ENCODE measurements around the gene BCL7C.

BCL7C gene

DNA sequence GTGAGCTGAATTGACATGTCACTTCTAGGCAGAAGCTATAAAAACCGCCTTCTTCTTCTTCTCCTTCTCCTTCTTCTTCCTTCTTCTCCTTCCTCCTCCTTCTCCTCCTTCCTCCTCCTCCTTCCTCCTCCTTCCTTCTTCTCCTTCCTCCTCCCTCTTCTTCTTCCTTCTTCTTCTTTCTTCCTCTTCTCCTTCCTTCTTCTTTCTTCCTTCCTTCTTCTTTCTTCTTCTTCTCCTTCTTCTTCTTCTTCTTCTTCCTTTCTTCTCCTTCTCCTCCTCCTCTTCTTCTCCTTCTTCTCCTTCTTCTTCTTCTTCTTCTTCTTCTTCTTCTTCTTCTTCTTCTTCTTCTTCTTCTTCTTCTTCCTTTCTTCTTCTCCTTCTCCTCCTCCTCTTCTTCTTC, 24.7 kb upstream of the BCL7C start:
- Histone ChIP-seq H4K20me1 (ENCODE audit: insufficient read depth, low read length) (no peaks in the 10 kb centered on the region), H3K4me2 (ENCODE audit: low read depth, low read length) (no peak overlapping the region), H3F3A (ENCODE audit: insufficient read depth, low read length) (peaks cover 3% of the 10 kb centered on the region; the same call in 1 of the 2 replicates), H3K9me2 (replicated peaks; ENCODE audit: insufficient read depth, low read length) (no peaks in the 10 kb centered on the region), H2AFZ (ENCODE audit: low read length) (no peak overlapping the region), H3K9ac (ENCODE audit: low read length) (no peak overlapping the region), H3K27me3 (replicated peaks; ENCODE audit: insufficient read depth, low read length) (no peaks in the 10 kb centered on the region), H3K79me2 (ENCODE audit: low read length) (peaks cover 3% of the 10 kb centered on the region; the same call in 1 of the 2 replicates), H3K36me3 (replicated peaks; ENCODE audit: insufficient read depth, low read length) (no peaks in the 10 kb centered on the region), H3K4me3 (ENCODE audit: low read length) (no peak overlapping the region), H3K9me3 (replicated peaks; ENCODE audit: insufficient read depth, low read length) (no peaks in the 10 kb centered on the region), H3K27ac (ENCODE audit: low read length) (no peak overlapping the region), H3K4me1 (ENCODE audit: low read length) (0 out of 2 replicates have a peak, but pooled peaks cover 6% of the 10 kb centered on the region)
- TF ChIP-seq CTCF (IDR thresholded peaks at IDR 0.05; ENCODE audit: low read length) = no peak
- TF ChIP-seq EZH2 (optimal IDR thresholded peaks at IDR 0.05; ENCODE audit: low read depth, low read length) = no peak
- TF ChIP-seq EZH2phosphoT487 (IDR thresholded peaks at IDR 0.05; ENCODE audit: low read length) = no peak
- DNase-seq = no peak

GRCh38 chr16:30914830-30915229, 21.0 kb upstream of the BCL7C start:
- H3K9ac ChIP-seq (ENCODE audit: low read length) = no peak overlapping the region

DNA sequence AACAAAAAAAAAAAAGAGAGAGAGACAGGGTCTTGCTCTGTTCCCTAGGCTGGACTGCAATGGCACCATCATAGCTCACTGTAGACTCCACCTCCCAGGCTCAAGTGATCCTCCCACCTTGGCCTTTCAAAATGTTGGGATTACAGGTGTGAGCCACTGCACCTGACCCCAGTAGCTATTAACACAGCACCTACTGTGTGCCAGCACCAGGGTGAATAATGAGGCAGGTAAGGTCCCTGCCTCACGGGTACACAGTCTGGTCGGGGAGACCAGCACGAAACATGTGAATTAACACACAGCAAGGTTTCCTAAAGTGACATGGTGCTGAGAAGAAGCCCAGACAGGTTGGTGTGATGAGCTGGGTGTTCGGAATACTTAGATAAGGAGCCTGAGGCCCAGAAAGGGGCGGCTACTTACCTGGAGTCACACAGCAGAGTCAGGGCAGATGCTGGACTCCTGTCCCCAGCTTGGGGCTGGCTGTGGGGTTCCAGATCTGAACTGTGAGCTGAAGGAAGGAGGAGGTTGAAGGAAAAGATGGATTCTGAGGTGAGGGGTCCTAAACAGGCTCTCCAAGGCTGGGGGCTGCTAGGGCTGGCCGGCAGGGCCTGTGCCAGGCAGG, 19.0 kb upstream of the BCL7C start:
- no peak overlapping the region for H3K9ac ChIP-seq (ENCODE audit: low read length)
- H3K79me2 ChIP-seq (ENCODE audit: low read length) = no peaks in the 10 kb centered on the region
- H3K27ac ChIP-seq (ENCODE audit: low read length) = no peak overlapping the region
- H3K36me3 ChIP-seq (replicated peaks; ENCODE audit: insufficient read depth, low read length) = no peaks in the 10 kb centered on the region
- H3K4me3 ChIP-seq (ENCODE audit: low read length) = no peak overlapping the region
- no peaks in the 10 kb centered on the region for H3F3A ChIP-seq (ENCODE audit: insufficient read depth, low read length)
- H3K4me2 ChIP-seq (ENCODE audit: low read depth, low read length) = no peak overlapping the region
- no peaks in the 10 kb centered on the region for H4K20me1 ChIP-seq (ENCODE audit: insufficient read depth, low read length)
- H3K9me3 ChIP-seq (replicated peaks; ENCODE audit: insufficient read depth, low read length) = no peaks in the 10 kb centered on the region
- no peak overlapping the region for H2AFZ ChIP-seq (ENCODE audit: low read length)
- no peak for TF ChIP-seq EZH2phosphoT487 (IDR thresholded peaks at IDR 0.05; ENCODE audit: low read length)
- TF ChIP-seq EZH2 (optimal IDR thresholded peaks at IDR 0.05; ENCODE audit: low read depth, low read length) = no peak
- TF ChIP-seq CTCF (IDR thresholded peaks at IDR 0.05; ENCODE audit: low read length) = no peak
- H3K27me3 ChIP-seq (replicated peaks; ENCODE audit: insufficient read depth, low read length) = no peaks in the 10 kb centered on the region
- no peaks in the 10 kb centered on the region for H3K9me2 ChIP-seq (replicated peaks; ENCODE audit: insufficient read depth, low read length)
- DNase-seq = no peak
- no peaks in the 10 kb centered on the region for H3K4me1 ChIP-seq (ENCODE audit: low read length)

More at GRCh38 chr16:30914830-30915229, 21.0 kb upstream of the BCL7C start:
- DNase-seq = no peak
- Histone ChIP-seq H3K36me3 (replicated peaks; ENCODE audit: insufficient read depth, low read length) (no peaks in the 10 kb centered on the region), H3K4me1 (ENCODE audit: low read length) (no peaks in the 10 kb centered on the region), H3K27ac (ENCODE audit: low read length) (no peak overlapping the region), H3K9me2 (replicated peaks; ENCODE audit: insufficient read depth, low read length) (no peaks in the 10 kb centered on the region), H3K79me2 (ENCODE audit: low read length) (no peaks in the 10 kb centered on the region), H3K4me3 (ENCODE audit: low read length) (no peak overlapping the region), H2AFZ (ENCODE audit: low read length) (no peak overlapping the region), H3K27me3 (replicated peaks; ENCODE audit: insufficient read depth, low read length) (no peaks in the 10 kb centered on the region), H4K20me1 (ENCODE audit: insufficient read depth, low read length) (no peaks in the 10 kb centered on the region), H3K4me2 (ENCODE audit: low read depth, low read length) (no peak overlapping the region), H3F3A (ENCODE audit: insufficient read depth, low read length) (no peaks in the 10 kb centered on the region), H3K9me3 (replicated peaks; ENCODE audit: insufficient read depth, low read length) (no peaks in the 10 kb centered on the region)
- no peak for TF ChIP-seq EZH2phosphoT487 (IDR thresholded peaks at IDR 0.05; ENCODE audit: low read length)

DNA sequence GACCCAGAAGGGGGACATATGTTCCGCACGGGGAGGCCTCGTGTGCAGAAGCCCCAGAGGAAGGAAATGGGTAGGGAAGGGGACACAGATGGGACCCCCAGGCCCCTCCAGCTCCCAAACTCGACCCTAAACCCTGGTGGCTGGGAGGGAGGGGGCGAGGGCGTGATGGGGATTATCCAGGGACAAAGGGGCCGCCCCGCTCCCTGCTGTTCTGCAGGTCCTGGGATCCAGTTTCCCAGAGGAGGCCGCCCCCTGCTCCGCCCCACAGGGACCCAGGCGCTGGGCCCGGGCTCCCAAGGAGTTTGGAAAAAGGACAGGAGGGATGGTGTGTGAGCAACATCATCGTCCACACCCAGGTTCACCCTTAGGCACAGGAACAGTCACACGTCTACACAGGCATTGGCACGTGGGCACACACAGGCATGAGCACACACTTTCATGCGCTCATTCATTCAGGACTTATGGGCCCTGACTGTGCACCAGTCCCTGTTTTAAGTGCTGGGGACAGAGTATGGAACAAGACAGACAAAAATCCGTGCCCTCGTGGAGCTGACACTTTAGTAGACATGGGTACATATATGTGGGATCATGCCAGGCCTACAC, 16.7 kb upstream of the BCL7C start:
- H3K4me3 ChIP-seq (ENCODE audit: low read length) = no peak overlapping the region

More for the DNA sequence above, 16.7 kb upstream of the BCL7C start:
- Histone ChIP-seq H3K9me2 (replicated peaks; ENCODE audit: insufficient read depth, low read length) (no peaks in the 10 kb centered on the region), H3F3A (ENCODE audit: insufficient read depth, low read length) (no peaks in the 10 kb centered on the region), H3K27ac (ENCODE audit: low read length) (no peak overlapping the region), H3K9ac (ENCODE audit: low read length) (no peak overlapping the region), H2AFZ (ENCODE audit: low read length) (no peak overlapping the region), H3K4me2 (ENCODE audit: low read depth, low read length) (no peak overlapping the region), H3K9me3 (replicated peaks; ENCODE audit: insufficient read depth, low read length) (no peaks in the 10 kb centered on the region), H3K27me3 (replicated peaks; ENCODE audit: insufficient read depth, low read length) (no peaks in the 10 kb centered on the region), H4K20me1 (ENCODE audit: insufficient read depth, low read length) (no peaks in the 10 kb centered on the region), H3K79me2 (ENCODE audit: low read length) (no peaks in the 10 kb centered on the region), H3K4me1 (ENCODE audit: low read length) (no peaks in the 10 kb centered on the region), H3K36me3 (replicated peaks; ENCODE audit: insufficient read depth, low read length) (no peaks in the 10 kb centered on the region)
- TF ChIP-seq EZH2phosphoT487 (IDR thresholded peaks at IDR 0.05; ENCODE audit: low read length) = no peak
- TF ChIP-seq CTCF (IDR thresholded peaks at IDR 0.05; ENCODE audit: low read length) = no peak
- TF ChIP-seq EZH2 (optimal IDR thresholded peaks at IDR 0.05; ENCODE audit: low read depth, low read length) = no peak
- DNase-seq = no peak

Data from MM.1S (cell line).